Left ventricle myocardium superior (tissue), 1 donor: Measurements from ENCODE around the gene EVL. TPM values are rescaled to one million over a fixed set of nuclear protein-coding genes. Genes with fewer than 3 reads are reported as not detected.
"Not testable (repeated sequence)": the region's sequence is repeated elsewhere in the genome, so short reads cannot be mapped to it uniquely, and the experiment has no call there.

Source experiments
- ATAC-seq: fragments of 200-7000 bp; cut with Tn5 transposase; one replicate; pipeline ENCODE4 v1.9.1; 2020; ENCODE audit warnings: mild to moderate bottlenecking, moderate library complexity
- DNase-seq: peaks from one replicate; pipeline ENCODE4 v3.0.0-alpha.2; 2020
- intact Hi-C: fragments of 100-400 bp; cut with micrococcal nuclease; formaldehyde crosslinking; loops from one replicate; pipeline ENCODE4 v1.11.0; 2022
- microRNA-seq: library from miRNA; unstranded; fragments of <30 nt; microRNA quantifications from one replicate; pipeline ENCODE4 v1.2.0, GENCODE V29; 2020; ENCODE audit warnings: borderline number of aligned reads
- total RNA-seq: library from RNA; stranded (reverse); fragmentation: NEBNext Ultra II Directional; extraction: Animal tissue kit (Norgen Biotek cat#: 25700); gene quantifications from one replicate; pipeline ENCODE4 v1.2.1, GENCODE V29; 2021
- donor health status: DM: no; HTN: yes; CAD: no; lungs with severe emphysema.

Gene EVL
- total RNA-seq, 1 donor from 2014 or later, result 54.4 TPM

GRCh38 chr14:100173353-100173752 lies 108.1 kb downstream of the EVL start:
- DNase-seq (no peak), ATAC-seq (no peak)
- intact Hi-C loops, result no loop called here

- no peak for ATAC-seq
- intact Hi-C loops, result no loop called here
Measured at GRCh38 chr14:100176811-100177327, 111.6 kb downstream of the EVL start.

GRCh38 chr14:100178691-100179090 lies 113.5 kb downstream of the EVL start:
- DNase-seq (no peak), ATAC-seq (no peak)
- intact Hi-C loops, result no loop called here

More at GRCh38 chr14:100176811-100177327, 111.6 kb downstream of the EVL start:
- DNase-seq, result no peak

GRCh38 chr14:100180671-100181070 lies 115.4 kb downstream of the EVL start:
- intact Hi-C loops, DNase-seq, ATAC-seq: not testable (repeated sequence)

- ATAC-seq, DNase-seq, intact Hi-C loops: not testable (repeated sequence)
Measured at GRCh38 chr14:100181876-100182551, 116.8 kb downstream of the EVL start.

- ATAC-seq (no peak), DNase-seq (no peak)
- intact Hi-C loops, result no loop called here
Measured at GRCh38 chr14:100187247-100187833, 122.1 kb downstream of the EVL start.

- ATAC-seq (no peak), DNase-seq (no peak)
- intact Hi-C loops, result no loop called here
Measured at GRCh38 chr14:100188392-100189030, 123.3 kb downstream of the EVL start.

- ATAC-seq (no peak), DNase-seq (no peak)
- intact Hi-C loops, result no loop called here
Measured at GRCh38 chr14:100190126-100190525, 124.9 kb downstream of the EVL start.

- intact Hi-C loops, result no loop called here
- ATAC-seq (no peak), DNase-seq (no peak)
Measured at GRCh38 chr14:100191584-100192249, 126.5 kb downstream of the EVL start.

GRCh38 chr14:100192250-100192671 lies 127.0 kb downstream of the EVL start:
- peak; percentile 55 for DNase-seq
- ATAC-seq, result peak; percentile 2

GRCh38 chr14:100192672-100193416 lies 127.6 kb downstream of the EVL start:
- intact Hi-C loops, result no loop called here
- DNase-seq, result peak; percentile 100
- peak; percentile 99 for ATAC-seq

More at GRCh38 chr14:100192250-100192671, 127.0 kb downstream of the EVL start:
- intact Hi-C loops, result no loop called here

Small RNAs within 50 kb of the gene (microRNA-seq; reads per million reads assigned to microRNA genes)
- gene MIR151B (96.1 reads per million, percentile 38 among the genes with 10 or more reads in this experiment), gene MIR342 (1,678 reads per million, percentile 82 among the genes with 10 or more reads in this experiment)

Other genes with a start within 250 kb of the EVL start
- not detected for gene DEGS2, start 94.2 kb downstream of the EVL start, total RNA-seq
- gene YY1, start 173.7 kb downstream of the EVL start, total RNA-seq, result 48.1 TPM
- gene SLC25A29, start 241.0 kb downstream of the EVL start, total RNA-seq, result 16.5 TPM